ENCODE results near the gene ZBTB42. TPM values are rescaled to one million over a fixed set of nuclear protein-coding genes. Genes with fewer than 3 reads are reported as not detected.

ZBTB42 gene
- total and polyA plus RNA-seq, 4 donors, result 1.5 to 9.4 (median 4.9) TPM

GRCh38 chr14:104752423-104752734 is 48.5 kb upstream of the ZBTB42 start:
- H3K36me3 ChIP-seq (ENCODE audit: control insufficient read depth in 4 of 4, insufficient read depth in 3 of 4, low read depth in 1 of 4, low read length in 3 of 4), result peaks cover 2 to 17% (median 9%) of the 10 kb centered on the region in 4 donors
- no peaks in the 10 kb centered on the region for H3K27me3 ChIP-seq (ENCODE audit: control insufficient read depth in 4 of 4, insufficient read depth in 4 of 4, low read length in 3 of 4)
- TF ChIP-seq FOXA2 (IDR thresholded peaks at IDR 0.05), result no peak
- TF ChIP-seq JUND (IDR thresholded peaks at IDR 0.05), result no peak
- TF ChIP-seq TAF1 (conservative IDR thresholded peaks at IDR 0.05), result peak; percentile 19
- TF ChIP-seq HNF4A (conservative IDR thresholded peaks at IDR 0.05), result peak in 1 of 2 donors; percentile 70
- TF ChIP-seq MAX (IDR thresholded peaks at IDR 0.05), result no peak
- TF ChIP-seq NR2F2 (IDR thresholded peaks at IDR 0.05), result no peak
- no peak for TF ChIP-seq GABPA (IDR thresholded peaks at IDR 0.05 in 1 of 2, conservative IDR thresholded peaks at IDR 0.05 in 1 of 2)
- no peak for TF ChIP-seq YY1 (IDR thresholded peaks at IDR 0.05)
- no peak for TF ChIP-seq REST (IDR thresholded peaks at IDR 0.05)
- TF ChIP-seq FOXA1 (IDR thresholded peaks at IDR 0.05), result no peak
- TF ChIP-seq RXRA (IDR thresholded peaks at IDR 0.05), result no peak
- peak; percentile 40 for TF ChIP-seq HNF4G (IDR thresholded peaks at IDR 0.05)
- TF ChIP-seq CTCF (IDR thresholded peaks at IDR 0.05; ENCODE audit: low read depth, low read length, missing input control), result no peak
- no peak for TF ChIP-seq ZBTB33 (IDR thresholded peaks at IDR 0.05)
- TF ChIP-seq ATF3 (IDR thresholded peaks at IDR 0.05), result no peak
- no peak for TF ChIP-seq RAD21 (IDR thresholded peaks at IDR 0.05)
- TF ChIP-seq SP1 (IDR thresholded peaks at IDR 0.05), result no peak
- no peak for TF ChIP-seq EGR1 (IDR thresholded peaks at IDR 0.05; ENCODE audit: low read depth in 2 of 2)
- peak overlapping the region in 1 of 2 donors; percentile 69 for H3K9ac ChIP-seq (ENCODE audit: low read depth in 1 of 2, low read length in 2 of 2)
- H3K4me3 ChIP-seq (ENCODE audit: low read depth in 1 of 3, low read length in 3 of 3), result peak overlapping the region in 2 of 3 donors; percentile 7 to 85
- peak overlapping the region; percentile 83 to 92 for H3K27ac ChIP-seq (ENCODE audit: low read depth in 1 of 2, low read length in 2 of 2)
- 7% methylated on average over 21 of the region's 21 CpGs for WGBS
- H3K4me1 ChIP-seq (ENCODE audit: control insufficient read depth in 4 of 4, insufficient read depth in 4 of 4, low read length in 3 of 4), result peaks cover 12 to 52% (median 44%) of the 10 kb centered on the region in 4 donors
- no peaks in the 10 kb centered on the region for H3K9me3 ChIP-seq (ENCODE audit: control insufficient read depth in 4 of 4, low read length in 3 of 4)
- no peak for DNase-seq (ENCODE audit: low spot score)

Data from liver (tissue), 9 donors.